Suprapubic skin (tissue), 4 donors: ENCODE data around the gene STIP1. TPM values are rescaled to one million over a fixed set of nuclear protein-coding genes. Genes with fewer than 3 reads are reported as not detected.
A peak's percentile ranks its signal among the peaks of the same experiment; 100 is the strongest.

Experiments
- DNase-seq, 2 donors: peaks; one replicate each; pipeline ENCODE4 v3.0.0-alpha.2; 2019; ENCODE audit warnings: low spot score in 2 of 2
- H3K27ac ChIP-seq: fragments of 200-600 bp; sonication (generic); one replicate; pipeline ENCODE4 v1.5.1; 2019
- H3K27me3 ChIP-seq: fragments of 200-600 bp; sonication (generic); one replicate; pipeline ENCODE4 v1.5.1; 2019
- H3K36me3 ChIP-seq: fragments of 200-600 bp; sonication (generic); one replicate; pipeline ENCODE4 v1.5.1; 2019
- H3K4me1 ChIP-seq: fragments of 200-600 bp; sonication (generic); one replicate; pipeline ENCODE4 v1.5.1; 2019
- H3K4me3 ChIP-seq: fragments of 200-600 bp; sonication (generic); one replicate; pipeline ENCODE4 v1.5.1; 2019; ENCODE audit warnings: mild to moderate bottlenecking
- H3K9me3 ChIP-seq: fragments of 200-600 bp; sonication (generic); one replicate; pipeline ENCODE4 v1.5.1; 2019
- CTCF ChIP-seq, 2 donors: fragments of 200-600 bp in 1 of 2; fragments of 450-650 bp in 1 of 2; sonication (generic) in 1 of 2; IDR thresholded peaks; one replicate each; pipeline ENCODE4 v1.5.1; 2016 to 2019; ENCODE audit warnings: antibody characterized with exemption in 2 of 2, mild to moderate bottlenecking in 1 of 2, moderate library complexity in 1 of 2
- EP300 ChIP-seq: sonication (generic); formaldehyde crosslinking; IDR thresholded peaks from one replicate; pipeline ENCODE4 v1.6.1; 2017; ENCODE audit warnings: antibody characterized with exemption
- POLR2A ChIP-seq, 2 donors: fragments of 450-650 bp; IDR thresholded peaks; one replicate each; pipeline ENCODE4 v1.6.1; 2017; ENCODE audit warnings: antibody characterized with exemption in 2 of 2, mild to moderate bottlenecking in 2 of 2, moderate library complexity in 2 of 2
- POLR2AphosphoS5 ChIP-seq, 3 donors: sonication (generic); formaldehyde crosslinking; IDR thresholded peaks; one replicate each; pipeline ENCODE4 v1.6.1; 2017; ENCODE audit warnings: antibody characterized with exemption in 3 of 3
- WGBS: methylation state at CpG from one replicate; pipeline ENCODE4 v1.1.5; 2018; 5-methylcytosine and 5-hydroxymethylcytosine counted together
- total RNA-seq, 4 donors: library from RNA; depleted of rRNA; stranded (reverse); fragments of >200 nt; gene quantifications; one replicate each; pipeline ENCODE4 v1.1.0, GENCODE V29; 2016

STIP1 gene
- total RNA-seq, 4 donors from 2014 or later: 47.1 to 93.9 (median 87.4) TPM

- Histone ChIP-seq H3K36me3 (no peaks in the 10 kb centered on the region), H3K9me3 (no peaks in the 10 kb centered on the region), H3K4me1 (peaks cover 30% of the 10 kb centered on the region), H3K4me3 (no peak overlapping the region), H3K27me3 (no peaks in the 10 kb centered on the region), H3K27ac (no peak overlapping the region)
- WGBS: 100% methylated on average over 3 of the region's 5 CpGs
- DNase-seq: no peak
- TF ChIP-seq POLR2A (IDR thresholded peaks at IDR 0.05) (no peak), EP300 (no peak), POLR2AphosphoS5 (IDR thresholded peaks at IDR 0.05) (no peak), CTCF (IDR thresholded peaks at IDR 0.05) (no peak)
Observed at GRCh38 chr11:64163951-64164350, 22.0 kb upstream of the STIP1 start.

GRCh38 chr11:64164392-64165312 lies 21.3 kb upstream of the STIP1 start:
- no peak for DNase-seq
- H3K27ac ChIP-seq: peak overlapping the region; percentile 94

GRCh38 chr11:64165481-64165841 lies 20.5 kb upstream of the STIP1 start:
- peak overlapping the region; percentile 90 for H3K4me3 ChIP-seq
- no peak for DNase-seq
- WGBS: no CpG with 5 or more reads among the region's 32 CpGs

More at GRCh38 chr11:64164392-64165312, 21.3 kb upstream of the STIP1 start:
- Histone ChIP-seq H3K27me3 (no peaks in the 10 kb centered on the region), H3K9me3 (no peaks in the 10 kb centered on the region), H3K4me3 (peak overlapping the region; percentile 90), H3K36me3 (no peaks in the 10 kb centered on the region), H3K4me1 (peaks cover 30% of the 10 kb centered on the region)
- no peak for TF ChIP-seq CTCF (IDR thresholded peaks at IDR 0.05)
- no peak for TF ChIP-seq POLR2A (IDR thresholded peaks at IDR 0.05)
- no peak for TF ChIP-seq EP300
- TF ChIP-seq POLR2AphosphoS5 (IDR thresholded peaks at IDR 0.05): no peak
- 38% methylated on average over 17 of the region's 20 CpGs for WGBS

GRCh38 chr11:64165842-64166635 lies 19.9 kb upstream of the STIP1 start, which contains the start of gene MACROD1:
TSS of gene MACROD1 (minus strand) at chr11:64166113. CDS start at chr11:64165994, 119 bp downstream.
- no peaks in the 10 kb centered on the region for H3K36me3 ChIP-seq
- peaks cover 30% of the 10 kb centered on the region for H3K4me1 ChIP-seq
- peak within 1 kb of the TSS; percentile 90 for H3K4me3 ChIP-seq
- H3K27me3 ChIP-seq: no peaks in the 10 kb centered on the region
- WGBS: under 1% methylated on average over 22 of the region's 92 CpGs
- H3K27ac ChIP-seq: peak within 1 kb of the TSS; percentile 94
- DNase-seq: peak; percentile 91 to 94
- TF ChIP-seq EP300 (no peak), POLR2AphosphoS5 (IDR thresholded peaks at IDR 0.05) (peak in 1 of 3 donors; percentile 77), POLR2A (IDR thresholded peaks at IDR 0.05) (no peak)
- H3K9me3 ChIP-seq: no peaks in the 10 kb centered on the region

More at GRCh38 chr11:64165481-64165841, 20.5 kb upstream of the STIP1 start:
- no peak for TF ChIP-seq POLR2A (IDR thresholded peaks at IDR 0.05)
- no peak for TF ChIP-seq EP300
- TF ChIP-seq CTCF (IDR thresholded peaks at IDR 0.05): no peak
- TF ChIP-seq POLR2AphosphoS5 (IDR thresholded peaks at IDR 0.05): no peak
- H3K4me1 ChIP-seq: peaks cover 30% of the 10 kb centered on the region
- no peaks in the 10 kb centered on the region for H3K9me3 ChIP-seq
- no peaks in the 10 kb centered on the region for H3K27me3 ChIP-seq
- H3K36me3 ChIP-seq: no peaks in the 10 kb centered on the region
- peak overlapping the region; percentile 94 for H3K27ac ChIP-seq

- Histone ChIP-seq H3K27ac (no peak overlapping the region), H3K4me1 (peaks cover 16% of the 10 kb centered on the region), H3K9me3 (no peaks in the 10 kb centered on the region), H3K27me3 (no peaks in the 10 kb centered on the region), H3K36me3 (no peaks in the 10 kb centered on the region), H3K4me3 (no peak overlapping the region)
- WGBS: 92% methylated on average over 4 of the region's 4 CpGs
- no peak for DNase-seq
- TF ChIP-seq CTCF (IDR thresholded peaks at IDR 0.05) (no peak), POLR2AphosphoS5 (IDR thresholded peaks at IDR 0.05) (no peak), EP300 (no peak), POLR2A (IDR thresholded peaks at IDR 0.05) (no peak)
Observed at GRCh38 chr11:64170419-64170818, 15.6 kb upstream of the STIP1 start.
